HepG2 (cell line): ENCODE data around the gene VKORC1. TPM values are rescaled to one million over a fixed set of nuclear protein-coding genes. Genes with fewer than 3 reads are reported as not detected.
A peak's percentile ranks its signal among the peaks of the same experiment; 100 is the strongest.

Experiments used
- AHDC1 ChIP-seq: sonication (generic); formaldehyde crosslinking; IDR thresholded peaks from 2 replicates; pipeline ENCODE4 v1.5.1; 2020; ENCODE audit warnings: mild to moderate bottlenecking, missing genetic modification reagents, borderline replicate concordance
- DDIT3 ChIP-seq: sonication (generic); formaldehyde crosslinking; IDR thresholded peaks from 2 replicates; pipeline ENCODE4 v1.4.0; 2020; ENCODE audit warnings: mild to moderate bottlenecking, missing genetic modification reagents
- KAT2B ChIP-seq: fragments of 150-350 bp; IDR thresholded peaks from 2 replicates; pipeline ENCODE4 v1.6.1; 2014; ENCODE audit warnings: low read depth, low read length, borderline replicate concordance
- KDM2A ChIP-seq: sonication (generic); formaldehyde crosslinking; IDR thresholded peaks from 2 replicates; pipeline ENCODE4 v1.4.0; 2020; ENCODE audit warnings: low read depth, missing genetic modification reagents, borderline replicate concordance
- MAF1 ChIP-seq: sonication (generic); formaldehyde crosslinking; IDR thresholded peaks from 2 replicates; pipeline ENCODE4 v1.5.0; 2020; ENCODE audit warnings: missing genetic modification reagents, borderline replicate concordance
- NCOR1 ChIP-seq: fragments of 200-600 bp; sonication (generic); IDR thresholded peaks from 2 replicates; pipeline ENCODE4 v1.7.0; 2017; ENCODE audit warnings: antibody characterized with exemption, low read length, borderline replicate concordance
- NFAT5 ChIP-seq: sonication (generic); formaldehyde crosslinking; IDR thresholded peaks from 2 replicates; pipeline ENCODE4 v1.4.0; 2020; ENCODE audit warnings: missing genetic modification reagents
- NFE2 ChIP-seq: sonication (generic); formaldehyde crosslinking; IDR thresholded peaks from 2 replicates; pipeline ENCODE4 v1.4.0; 2020; ENCODE audit warnings: missing genetic modification reagents
- PCBP2 ChIP-seq: fragments of 200-400 bp; formaldehyde crosslinking; optimal IDR thresholded peaks from 2 replicates; pipeline ENCODE3; 2018; ENCODE audit warnings: low read length, low read depth; ENCODE audit not compliant: poor library complexity, severe bottlenecking
- PHF20 ChIP-seq: sonication (generic); formaldehyde crosslinking; IDR thresholded peaks from 2 replicates; pipeline ENCODE4 v1.5.0; 2020; ENCODE audit warnings: mild to moderate bottlenecking, missing genetic modification reagents
- PPARG ChIP-seq: conservative IDR thresholded peaks from 2 replicates; pipeline ENCODE4 v1.6.1; 2016; ENCODE audit warnings: missing biosample characterization, missing genetic modification reagents
- SP2 ChIP-seq: sonication (generic); formaldehyde crosslinking; IDR thresholded peaks from 2 replicates; pipeline ENCODE4 v1.5.1; 2020; ENCODE audit warnings: mild to moderate bottlenecking, missing genetic modification reagents
- ZNF207 ChIP-seq: fragments of 450-650 bp; IDR thresholded peaks from 2 replicates; pipeline ENCODE4 v1.6.1; 2016; ENCODE audit warnings: antibody characterized with exemption, borderline replicate concordance
- ZNF503 ChIP-seq: sonication (generic); formaldehyde crosslinking; IDR thresholded peaks from 2 replicates; pipeline ENCODE4 v1.4.0; 2020; ENCODE audit warnings: missing genetic modification reagents
- polyA plus RNA-seq, 8 experiments: library from polyadenylated mRNA; depleted of rRNA in 3 of 8; stranded (reverse) in 7 of 8; unstranded in 1 of 8; fragments of >200 nt; fragmentation: Illumina TruSeq in 4 of 8; extraction: Trizol in 4 of 8; gene quantifications; 2 replicates each; pipeline versions ENCODE4 v1.2.1 to v1.2.3, GENCODE V29; 2011 to 2016; ENCODE audit warnings: low read depth in 4 of 8, missing spikeins in 1 of 8, mixed read lengths in 1 of 8; ENCODE audit not compliant: insufficient read depth in 1 of 8
- total RNA-seq, 5 experiments: library from RNA; depleted of rRNA; stranded (reverse); fragments of >200 nt; fragmentation: Illumina TruSeq; extraction: Trizol; gene quantifications; 2 replicates each; pipeline ENCODE4 v1.2.3, GENCODE V29; 2016; ENCODE audit warnings: low read depth in 1 of 5

Gene VKORC1
- total and polyA plus RNA-seq, 2 of the 13 experiments (the other 11 are each of a cell fraction or from before 2014, with no cell fraction given) = 141 to 615 TPM

GRCh38 chr16:31142109-31143010, 47.8 kb upstream of the VKORC1 start (continued):
- TF ChIP-seq NFAT5 (CRISPR knock-in tag) (0 out of 2 replicates have a peak, but pooled peaks have one; percentile 50), PHF20 (CRISPR knock-in tag) (0 out of 2 replicates have a peak, but pooled peaks have one; percentile 16), AHDC1 (CRISPR knock-in tag) (no peak; the same call in 1 of the 2 replicates), KDM2A (CRISPR knock-in tag) (peak; percentile 89), NCOR1 (no peak; the same call in 1 of the 2 replicates), MAF1 (CRISPR knock-in tag) (peak; percentile 71; the same call in 1 of the 2 replicates), ZNF503 (no peak), KAT2B (no peak), PCBP2 (no peak), NFE2 (CRISPR knock-in tag) (no peak), ZNF207 (no peak), SP2 (CRISPR knock-in tag) (no peak), DDIT3 (CRISPR knock-in tag) (no peak), PPARG (CRISPR knock-in tag) (0 out of 2 replicates have a peak, but pooled peaks have one; percentile 36)
